BJ (cell line): Measurements from ENCODE around the gene IDH3G. TPM values are rescaled to one million over a fixed set of nuclear protein-coding genes. Genes with fewer than 3 reads are reported as not detected.
"Not testable (repeated sequence)": the region's sequence is repeated elsewhere in the genome, so short reads cannot be mapped to it uniquely, and the experiment has no call there.

Source experiments
- CTCF ChIA-PET: fragments of 350-600 bp; formaldehyde crosslinking; extraction: SDS; loops from one replicate; lab custom pipeline; 2021; ENCODE audit warnings: antibody characterized with exemption, inconsistent platforms; lab: Yijun Ruan, JAX
- POLR2A ChIA-PET: fragments of 300-600 bp; sonication (Branson Sonifier 250); formaldehyde crosslinking; extraction: SDS; loops from one replicate; lab custom pipeline; 2021; ENCODE audit warnings: antibody characterized with exemption; lab: Charles Lee
- DNase-seq: peaks from one replicate; pipeline ENCODE4 v3.0.0-alpha.2; 2011; ENCODE audit warnings: low read depth
- H3K27me3 ChIP-seq: 2 replicates; pipeline ENCODE4 v1.6.0; 2011; ENCODE audit warnings: low read length; ENCODE audit not compliant: control insufficient read depth, insufficient read depth
- H3K36me3 ChIP-seq: 2 replicates; pipeline ENCODE4 v1.5.1; 2011; ENCODE audit warnings: low read length; ENCODE audit not compliant: control insufficient read depth, insufficient read depth
- H3K4me3 ChIP-seq: 2 replicates; pipeline ENCODE4 v1.5.1; 2011; ENCODE audit warnings: low read depth, mild to moderate bottlenecking, control low read depth, low read length
- polyA plus RNA-seq: library from polyadenylated mRNA; depleted of rRNA; stranded (reverse); fragments of >200 nt; gene quantifications from 2 replicates; pipeline ENCODE4 v1.2.3, GENCODE V29; 2011
- TF ChIP-seq, protein P1 (sequence below): IDR thresholded peaks from 2 replicates; pipeline ENCODE4 v1.5.1; 2011; ENCODE audit warnings: low read depth, mild to moderate bottlenecking, control low read depth, inconsistent platforms, low read length, moderate library complexity; ENCODE audit not compliant: insufficient read depth

Gene IDH3G
- polyA plus RNA-seq, 1 experiment: 99.2 TPM

DNA sequence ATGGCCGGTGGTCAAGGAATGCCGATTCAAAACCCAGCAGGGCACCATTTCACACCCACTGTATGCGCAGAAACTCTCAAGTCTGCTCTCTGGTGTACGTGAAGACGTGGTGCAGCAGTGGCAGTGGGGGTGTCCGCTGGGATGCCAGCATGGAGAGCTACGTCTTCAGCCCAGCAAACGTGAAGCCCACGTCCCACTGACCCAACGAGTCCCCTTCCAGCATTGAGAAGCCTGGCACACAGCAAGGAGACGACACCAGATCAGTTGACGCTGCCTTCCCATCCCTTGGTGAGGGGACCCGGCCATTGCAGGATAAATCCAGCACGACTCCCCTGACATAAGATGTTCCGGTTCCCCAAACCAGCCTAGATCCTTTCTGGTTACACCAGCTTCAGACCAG, 32.3 kb downstream of the IDH3G start:
- H3K4me3 ChIP-seq: no peak overlapping the region
- TF ChIP-seq, protein P1, sequence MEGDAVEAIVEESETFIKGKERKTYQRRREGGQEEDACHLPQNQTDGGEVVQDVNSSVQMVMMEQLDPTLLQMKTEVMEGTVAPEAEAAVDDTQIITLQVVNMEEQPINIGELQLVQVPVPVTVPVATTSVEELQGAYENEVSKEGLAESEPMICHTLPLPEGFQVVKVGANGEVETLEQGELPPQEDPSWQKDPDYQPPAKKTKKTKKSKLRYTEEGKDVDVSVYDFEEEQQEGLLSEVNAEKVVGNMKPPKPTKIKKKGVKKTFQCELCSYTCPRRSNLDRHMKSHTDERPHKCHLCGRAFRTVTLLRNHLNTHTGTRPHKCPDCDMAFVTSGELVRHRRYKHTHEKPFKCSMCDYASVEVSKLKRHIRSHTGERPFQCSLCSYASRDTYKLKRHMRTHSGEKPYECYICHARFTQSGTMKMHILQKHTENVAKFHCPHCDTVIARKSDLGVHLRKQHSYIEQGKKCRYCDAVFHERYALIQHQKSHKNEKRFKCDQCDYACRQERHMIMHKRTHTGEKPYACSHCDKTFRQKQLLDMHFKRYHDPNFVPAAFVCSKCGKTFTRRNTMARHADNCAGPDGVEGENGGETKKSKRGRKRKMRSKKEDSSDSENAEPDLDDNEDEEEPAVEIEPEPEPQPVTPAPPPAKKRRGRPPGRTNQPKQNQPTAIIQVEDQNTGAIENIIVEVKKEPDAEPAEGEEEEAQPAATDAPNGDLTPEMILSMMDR: no peak
- no peaks in the 10 kb centered on the region for H3K36me3 ChIP-seq
- ChIA-PET CTCF (interaction anchor here (1.9 to 3.3 kb wide), 2 partner anchors 183 to 186 kb away, joined by 9 to 19 read pairs; partner anchors contain the start of gene RENBP), POLR2A (no interaction called here)
- H3K27me3 ChIP-seq: no peaks in the 10 kb centered on the region
- no peak for DNase-seq

DNA sequence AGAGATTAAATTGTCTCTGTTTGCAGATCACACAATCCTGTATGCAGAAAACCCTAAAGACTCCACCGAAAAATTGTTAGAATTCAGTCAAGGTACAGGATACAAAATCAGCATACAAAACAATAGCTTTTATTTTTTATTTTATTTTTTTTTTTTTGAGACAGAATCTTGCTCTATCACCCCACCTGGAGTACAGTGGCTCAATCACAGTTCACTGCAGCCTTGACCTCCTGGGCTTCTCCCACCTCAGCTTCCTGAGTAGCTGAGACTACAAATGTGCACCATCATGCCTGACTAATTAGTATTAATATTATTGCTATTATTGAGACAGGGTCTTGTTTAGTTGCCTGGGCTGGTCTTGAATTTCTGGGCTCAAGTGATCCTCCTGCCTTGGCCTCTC, 39.0 kb downstream of the IDH3G start:
- Histone ChIP-seq H3K36me3 (no peaks in the 10 kb centered on the region), H3K27me3 (no peaks in the 10 kb centered on the region), H3K4me3 (no peak overlapping the region)
- no peak for DNase-seq
- ChIA-PET POLR2A (no interaction called here), CTCF (no interaction called here)
- TF ChIP-seq, protein P1: no peak

DNA sequence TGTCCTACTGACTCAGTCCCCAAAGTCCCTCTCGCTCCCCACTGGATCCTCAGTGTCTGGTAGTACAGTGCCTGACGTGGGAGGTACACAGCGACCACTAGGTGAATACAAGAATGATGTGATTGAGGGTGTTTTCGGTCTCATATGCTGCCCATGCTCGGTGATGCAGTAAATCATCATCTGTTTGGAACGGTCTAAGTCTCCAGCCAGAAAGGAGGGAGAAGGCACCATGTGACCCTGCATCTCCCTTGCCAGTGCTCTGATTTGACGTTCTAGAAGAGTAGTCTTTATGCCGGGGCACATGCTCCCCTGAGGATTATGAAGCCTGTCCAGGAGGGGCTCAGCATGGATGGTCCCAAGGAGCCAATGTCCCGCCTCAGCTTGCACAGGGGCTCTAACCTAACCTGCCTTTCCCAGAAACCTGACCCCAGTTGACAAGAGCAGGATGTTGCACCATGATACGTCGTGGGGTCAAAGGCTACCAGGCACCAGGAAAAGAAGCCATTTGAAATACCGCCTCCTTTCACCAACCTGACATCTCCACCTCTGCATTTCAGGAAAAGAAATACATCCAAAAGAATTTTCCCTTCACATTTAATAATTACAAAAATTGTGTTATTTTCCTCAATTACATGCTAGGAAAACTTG, 43.9 kb downstream of the IDH3G start:
- Histone ChIP-seq H3K27me3 (no peaks in the 10 kb centered on the region), H3K36me3 (no peaks in the 10 kb centered on the region), H3K4me3 (no peak overlapping the region)
- POLR2A ChIA-PET: no interaction called here
- DNase-seq: no peak
- TF ChIP-seq, protein P1: no peak
- CTCF ChIA-PET: no interaction called here

DNA sequence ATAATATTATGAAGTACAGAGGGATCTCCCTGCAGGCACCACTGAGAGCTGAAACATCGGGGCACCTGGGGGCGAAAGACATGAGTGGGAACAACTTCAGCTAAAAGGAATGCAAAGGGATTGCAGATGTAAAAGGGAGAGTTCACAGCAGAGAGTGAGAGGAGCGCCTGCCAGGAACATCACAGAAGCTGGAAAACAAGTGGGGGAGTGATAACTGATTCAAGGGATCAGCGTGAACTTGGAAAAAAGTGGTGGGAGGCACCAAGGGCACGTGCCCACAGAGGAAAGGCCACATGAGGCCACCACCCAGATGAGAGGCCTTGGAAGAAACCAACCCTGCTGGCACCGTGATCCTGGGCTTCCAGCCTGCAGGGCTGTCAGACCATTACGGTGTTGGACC, 45.2 kb downstream of the IDH3G start:
- POLR2A ChIA-PET, CTCF ChIA-PET: not testable (repeated sequence)

DNA sequence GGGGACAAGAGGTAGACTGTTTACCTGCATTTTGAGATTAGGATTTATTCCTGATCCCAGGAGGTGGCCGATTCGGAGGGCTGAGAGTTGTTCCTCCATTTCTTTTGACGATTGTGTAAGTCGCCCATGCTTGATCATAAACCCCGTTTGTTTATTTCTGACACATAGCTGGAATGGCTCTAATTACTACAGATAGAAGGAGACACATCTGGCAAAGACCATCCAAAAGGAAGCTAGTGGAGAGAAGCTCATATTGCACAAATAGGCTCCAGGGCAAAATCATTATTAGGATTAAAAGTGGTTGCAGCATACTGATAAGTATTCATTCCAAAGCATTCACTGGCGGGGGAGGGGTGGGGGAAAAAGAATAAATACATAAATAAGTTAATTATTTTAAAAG, 47.2 kb downstream of the IDH3G start:
- H3K27me3 ChIP-seq, H3K36me3 ChIP-seq, POLR2A ChIA-PET, CTCF ChIA-PET, DNase-seq, H3K4me3 ChIP-seq: not testable (repeated sequence)

More for the DNA sequence above, 45.2 kb downstream of the IDH3G start:
- H3K27me3 ChIP-seq, DNase-seq, H3K4me3 ChIP-seq, H3K36me3 ChIP-seq: not testable (repeated sequence)

DNA sequence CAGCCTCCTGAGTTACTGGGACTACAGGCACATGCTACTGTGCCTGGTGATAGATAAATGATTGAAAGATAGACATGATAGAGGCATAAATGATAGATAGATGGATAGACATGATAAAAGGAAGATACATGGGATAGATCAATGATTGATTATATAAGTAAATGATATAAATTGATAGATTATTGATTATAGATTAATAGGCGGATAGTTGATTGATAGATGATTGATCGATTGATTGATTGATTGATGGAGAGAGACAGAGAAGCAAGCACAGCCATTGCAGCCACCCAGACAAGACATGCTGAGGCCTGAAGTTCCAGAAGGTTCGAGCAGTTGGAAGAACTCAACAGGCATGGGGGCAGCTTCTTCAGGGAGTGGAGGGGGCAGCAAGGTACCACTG, 47.8 kb downstream of the IDH3G start:
- Histone ChIP-seq H3K4me3 (no peak overlapping the region), H3K36me3 (no peaks in the 10 kb centered on the region), H3K27me3 (no peaks in the 10 kb centered on the region)
- TF ChIP-seq, protein P1: no peak
- ChIA-PET POLR2A (no interaction called here), CTCF (no interaction called here)
- no peak for DNase-seq

DNA sequence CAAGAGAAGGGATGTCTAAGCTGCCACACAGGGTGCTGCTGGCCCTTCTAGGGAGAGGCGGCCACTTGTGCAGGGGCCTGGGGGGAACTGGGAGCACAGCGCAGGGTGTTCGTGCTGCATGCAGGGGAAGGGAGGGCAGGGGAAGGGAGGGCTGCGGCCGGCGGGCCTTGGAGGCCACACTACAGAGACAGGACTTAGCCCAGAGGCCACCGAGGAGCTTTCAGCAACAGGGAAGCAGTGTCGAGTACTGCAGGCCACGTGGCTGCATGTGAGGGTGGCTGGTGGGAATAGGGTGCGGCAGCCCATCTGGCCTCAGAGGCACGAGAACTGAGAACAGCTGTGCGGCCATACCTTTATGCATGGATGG, 49.1 kb downstream of the IDH3G start:
- POLR2A ChIA-PET, H3K36me3 ChIP-seq, H3K4me3 ChIP-seq, DNase-seq, H3K27me3 ChIP-seq: not testable (repeated sequence)
- CTCF ChIA-PET: interaction anchor here (1.3 kb wide), 1 partner anchor 18 kb away, joined by 3 read pairs; no protein-coding TSS in a partner anchor
